Peyer's patch (tissue), 4 donors: Measurements from ENCODE around the gene MPL.

ENCODE experiments used
- CTCF ChIP-seq, 6 experiments: fragments of 450-650 bp in 4 of 6; fragments of 200-600 bp in 2 of 6; sonication (generic) in 1 of 6; IDR thresholded peaks; one replicate each; pipeline ENCODE4 v1.5.1; 2017 to 2019; ENCODE audit warnings: antibody characterized with exemption in 6 of 6, mild to moderate bottlenecking in 3 of 6, moderate library complexity in 1 of 6
- POLR2A ChIP-seq, 2 donors: fragments of 450-650 bp; IDR thresholded peaks; one replicate each; pipeline ENCODE4 v1.5.1; 2017; ENCODE audit warnings: antibody characterized with exemption in 2 of 2, mild to moderate bottlenecking in 2 of 2, moderate library complexity in 2 of 2

- no peak for TF ChIP-seq CTCF (IDR thresholded peaks at IDR 0.05)
- TF ChIP-seq POLR2A (IDR thresholded peaks at IDR 0.05), result no peak
These were observed 19.7 kb upstream of the MPL start for GRCh38 chr1:43317817-43318471.
